GM12872 (cell line): Measurements from ENCODE around the gene RNF40.

ENCODE experiments used
- TF ChIP-seq, protein P1 (sequence below): IDR thresholded peaks from 3 replicates; pipeline ENCODE4 v1.5.1; 2011; ENCODE audit warnings: low read depth, mild to moderate bottlenecking, low read length, moderate library complexity; ENCODE audit not compliant: insufficient read depth

Gene RNF40

DNA sequence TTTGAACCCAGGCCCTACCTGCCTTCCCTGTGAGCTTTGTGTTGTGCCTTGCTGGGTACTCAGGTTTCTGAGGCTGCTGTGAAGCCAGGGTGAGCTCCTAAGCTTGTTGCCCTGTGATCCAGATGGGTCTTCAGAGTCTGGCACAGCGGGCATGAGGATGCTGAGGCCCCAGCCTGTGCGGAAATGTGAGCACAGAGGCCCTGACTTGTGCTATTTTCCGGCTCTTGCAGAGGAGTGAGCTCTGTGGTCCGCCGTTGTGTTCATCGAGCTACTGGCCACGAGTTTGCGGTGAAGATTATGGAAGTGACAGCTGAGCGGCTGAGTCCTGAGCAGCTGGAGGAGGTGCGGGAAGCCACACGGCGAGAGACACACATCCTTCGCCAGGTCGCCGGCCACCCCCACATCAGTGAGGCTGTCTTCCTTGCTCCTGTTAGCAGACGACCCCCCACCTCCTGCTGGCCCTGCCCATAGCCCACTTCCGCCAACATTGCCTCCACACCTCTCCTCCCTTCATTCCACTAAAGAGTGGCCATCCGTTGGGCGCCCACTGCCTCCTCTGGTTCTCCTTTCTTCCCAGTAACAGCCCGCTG, 11.2 kb upstream of the RNF40 start:
- TF ChIP-seq, protein P1, sequence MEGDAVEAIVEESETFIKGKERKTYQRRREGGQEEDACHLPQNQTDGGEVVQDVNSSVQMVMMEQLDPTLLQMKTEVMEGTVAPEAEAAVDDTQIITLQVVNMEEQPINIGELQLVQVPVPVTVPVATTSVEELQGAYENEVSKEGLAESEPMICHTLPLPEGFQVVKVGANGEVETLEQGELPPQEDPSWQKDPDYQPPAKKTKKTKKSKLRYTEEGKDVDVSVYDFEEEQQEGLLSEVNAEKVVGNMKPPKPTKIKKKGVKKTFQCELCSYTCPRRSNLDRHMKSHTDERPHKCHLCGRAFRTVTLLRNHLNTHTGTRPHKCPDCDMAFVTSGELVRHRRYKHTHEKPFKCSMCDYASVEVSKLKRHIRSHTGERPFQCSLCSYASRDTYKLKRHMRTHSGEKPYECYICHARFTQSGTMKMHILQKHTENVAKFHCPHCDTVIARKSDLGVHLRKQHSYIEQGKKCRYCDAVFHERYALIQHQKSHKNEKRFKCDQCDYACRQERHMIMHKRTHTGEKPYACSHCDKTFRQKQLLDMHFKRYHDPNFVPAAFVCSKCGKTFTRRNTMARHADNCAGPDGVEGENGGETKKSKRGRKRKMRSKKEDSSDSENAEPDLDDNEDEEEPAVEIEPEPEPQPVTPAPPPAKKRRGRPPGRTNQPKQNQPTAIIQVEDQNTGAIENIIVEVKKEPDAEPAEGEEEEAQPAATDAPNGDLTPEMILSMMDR = no peak

DNA sequence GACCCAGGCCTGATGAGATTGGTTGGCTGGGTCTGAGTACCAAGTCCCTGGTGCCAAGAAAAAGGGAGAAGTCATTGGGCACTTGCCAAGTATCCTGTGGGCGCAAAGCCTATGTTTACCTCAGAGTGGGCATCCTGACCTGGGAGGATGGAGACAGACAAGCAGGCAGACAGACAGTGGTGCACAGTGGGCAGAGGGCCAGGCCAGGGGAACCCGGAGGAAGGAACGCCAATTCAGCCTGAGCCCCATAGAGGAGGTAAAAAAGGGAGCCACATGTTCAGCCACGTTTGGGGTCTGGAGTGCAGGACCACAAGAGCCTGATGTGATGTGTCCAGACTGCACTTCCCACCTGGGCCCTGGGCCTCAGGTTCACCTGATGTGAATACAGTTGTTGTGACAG, 8.5 kb upstream of the RNF40 start:
- TF ChIP-seq, protein P1 = no peak

DNA sequence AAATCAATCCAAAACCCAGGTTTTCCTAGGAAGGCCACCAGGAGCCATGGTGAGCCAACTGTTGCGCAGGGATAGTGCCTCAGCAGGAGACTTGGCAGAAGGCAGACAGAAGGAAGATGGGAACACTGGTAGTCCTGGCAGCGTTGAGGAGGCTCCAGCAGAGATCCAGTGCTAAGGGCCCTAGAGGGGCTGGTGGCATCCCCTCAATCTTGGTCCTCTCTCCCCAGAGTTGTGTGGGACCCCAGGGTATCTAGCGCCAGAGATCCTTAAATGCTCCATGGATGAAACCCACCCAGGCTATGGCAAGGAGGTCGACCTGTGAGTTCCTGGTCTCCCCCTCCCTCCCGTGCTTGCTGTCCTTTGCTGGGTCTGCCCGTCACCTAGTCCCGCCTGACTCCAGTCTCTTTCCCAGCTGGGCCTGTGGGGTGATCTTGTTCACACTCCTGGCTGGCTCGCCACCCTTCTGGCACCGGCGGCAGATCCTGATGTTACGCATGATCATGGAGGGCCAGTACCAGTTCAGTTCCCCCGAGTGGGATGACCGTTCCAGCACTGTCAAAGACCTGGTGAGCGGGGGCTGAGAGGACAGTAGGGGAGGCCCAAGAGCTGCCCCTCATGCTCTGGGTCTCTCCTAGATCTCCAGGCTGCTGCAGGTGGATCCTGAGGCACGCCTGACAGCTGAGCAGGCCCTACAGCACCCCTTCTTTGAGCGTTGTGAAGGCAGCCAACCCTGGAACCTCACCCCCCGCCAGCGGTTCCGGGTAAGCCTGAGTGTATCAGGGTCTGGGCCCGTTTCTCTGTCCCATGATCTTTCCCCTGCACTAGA, 6.0 kb upstream of the RNF40 start:
- TF ChIP-seq, protein P1 = no peak

DNA sequence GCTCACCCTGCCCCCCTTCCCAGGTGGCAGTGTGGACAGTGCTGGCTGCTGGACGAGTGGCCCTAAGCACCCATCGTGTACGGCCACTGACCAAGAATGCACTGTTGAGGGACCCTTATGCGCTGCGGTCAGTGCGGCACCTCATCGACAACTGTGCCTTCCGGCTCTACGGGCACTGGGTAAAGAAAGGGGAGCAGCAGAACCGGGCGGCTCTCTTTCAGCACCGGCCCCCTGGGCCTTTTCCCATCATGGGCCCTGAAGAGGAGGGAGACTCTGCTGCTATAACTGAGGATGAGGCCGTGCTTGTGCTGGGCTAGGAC, 5.4 kb upstream of the RNF40 start:
- TF ChIP-seq, protein P1 = no peak

DNA sequence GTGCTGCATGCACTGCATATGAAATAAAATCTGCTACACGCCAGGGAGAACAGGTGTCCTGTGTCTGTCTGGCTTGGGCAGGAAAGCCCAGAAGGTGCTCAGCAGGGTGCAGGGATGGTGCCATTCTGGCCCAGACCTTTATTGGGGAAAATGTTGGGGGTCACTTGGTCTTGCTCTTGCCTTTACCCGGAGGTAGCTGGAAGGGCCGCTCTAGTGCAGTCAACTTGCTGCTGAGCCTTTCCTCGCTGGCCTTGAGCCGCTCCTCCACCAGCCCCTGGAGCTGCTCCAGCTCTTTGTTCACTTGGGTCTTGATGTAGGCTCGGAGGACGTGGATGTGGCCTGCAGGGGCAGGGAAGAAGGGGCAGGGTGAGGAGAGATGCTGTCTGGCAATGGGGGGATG, 4.8 kb upstream of the RNF40 start:
- TF ChIP-seq, protein P1 = no peak

DNA sequence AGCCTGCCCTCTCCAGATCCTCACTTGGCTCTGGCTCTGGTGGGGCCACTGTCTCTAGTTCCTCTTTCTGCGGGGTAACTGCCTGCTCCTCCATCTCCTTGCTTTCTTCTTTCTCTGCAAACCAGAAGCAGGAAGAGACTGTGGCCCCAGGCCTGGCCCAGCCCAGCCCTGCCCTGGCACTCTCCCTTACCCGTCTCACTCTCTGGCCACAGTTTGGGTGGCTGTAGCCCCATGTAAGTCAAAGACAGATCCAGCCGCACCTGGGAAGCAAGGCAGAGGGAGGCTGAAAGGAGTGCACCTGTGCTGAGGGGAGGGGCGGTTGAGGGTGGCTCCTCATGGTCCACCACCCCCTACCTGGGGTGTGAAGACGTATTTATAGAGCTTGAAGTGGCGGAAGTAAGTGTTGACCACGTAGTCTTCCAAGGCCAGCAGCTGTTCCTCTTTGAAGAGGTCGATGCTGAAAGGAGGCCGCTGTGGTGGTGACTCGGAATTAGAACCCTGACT, 3.1 kb upstream of the RNF40 start:
- TF ChIP-seq, protein P1 = no peak

DNA sequence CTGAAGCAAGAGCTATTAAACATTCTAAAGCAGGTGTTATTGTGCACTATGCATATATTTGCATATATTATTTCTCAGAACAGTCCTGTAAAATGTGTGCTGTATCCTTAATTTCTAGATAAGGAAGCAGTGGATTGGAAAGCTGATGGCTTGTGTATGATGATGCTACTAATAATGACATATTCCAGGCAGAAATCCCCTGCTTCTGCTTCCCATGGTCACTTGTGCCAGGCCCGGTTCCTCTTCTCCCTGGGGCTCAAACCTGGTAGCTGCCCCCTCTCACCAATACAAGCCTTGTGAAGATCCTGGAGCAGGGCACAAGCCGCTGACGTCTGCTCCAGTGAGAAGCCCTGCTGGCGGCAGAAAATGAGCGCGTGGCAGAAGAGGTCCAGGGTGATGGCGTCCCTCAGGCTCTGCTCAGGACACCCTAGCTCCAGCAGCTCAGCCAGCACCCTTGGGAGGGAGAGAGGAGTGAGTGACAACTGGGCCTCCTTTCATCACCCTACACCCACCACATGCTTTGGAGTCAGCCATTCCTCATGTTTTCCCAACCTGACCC, 2.0 kb upstream of the RNF40 start:
- TF ChIP-seq, protein P1 = no peak
